Measurements from ENCODE around the gene ITPR1. TPM values are rescaled to one million over a fixed set of nuclear protein-coding genes. Genes with fewer than 3 reads are reported as not detected.
"Not testable (repeated sequence)": the region's sequence is repeated elsewhere in the genome, so short reads cannot be mapped to it uniquely, and the experiment has no call there.

ITPR1 gene
- total RNA-seq, 3 donors from 2014 or later: 10.7 to 80.2 (median 20.7) TPM

DNA sequence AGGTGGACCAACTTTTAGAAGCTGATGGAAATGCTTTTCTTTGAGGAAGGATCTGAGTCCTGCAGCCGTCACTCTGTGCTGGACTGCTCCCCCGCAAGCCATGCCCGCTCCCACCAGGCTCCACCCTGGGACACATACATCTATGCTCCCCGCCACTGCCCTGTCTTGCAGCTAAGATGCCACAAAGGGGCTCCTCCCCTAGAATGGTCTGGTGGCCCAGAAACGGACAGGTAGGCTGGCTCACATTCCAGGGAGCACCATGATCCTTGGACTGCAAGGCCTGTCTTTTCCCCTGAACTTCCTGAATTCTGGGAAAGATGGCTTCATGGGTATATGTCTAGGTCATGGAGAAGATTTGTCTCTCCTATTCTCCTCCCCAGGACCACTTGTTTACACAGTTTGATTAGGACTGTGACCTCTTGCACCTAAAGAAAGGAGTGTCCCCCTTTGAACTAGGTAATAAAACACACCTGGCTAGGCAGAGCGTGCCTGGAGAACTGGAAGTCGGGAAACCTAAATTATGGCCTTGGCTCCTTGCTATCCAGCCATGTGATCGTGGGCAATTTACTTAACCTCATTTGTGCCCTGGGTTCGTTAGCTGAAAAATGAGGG lies 265.2 kb downstream of the ITPR1 start:
- peaks cover 18% of the 10 kb centered on the region for H3K4me1 ChIP-seq (ENCODE audit: low read depth)
- H3K36me3 ChIP-seq (ENCODE audit: low read depth): no peaks in the 10 kb centered on the region
- intact Hi-C loops (cut with DNase I, micrococcal nuclease): no loop called here
- TF ChIP-seq, protein P1, sequence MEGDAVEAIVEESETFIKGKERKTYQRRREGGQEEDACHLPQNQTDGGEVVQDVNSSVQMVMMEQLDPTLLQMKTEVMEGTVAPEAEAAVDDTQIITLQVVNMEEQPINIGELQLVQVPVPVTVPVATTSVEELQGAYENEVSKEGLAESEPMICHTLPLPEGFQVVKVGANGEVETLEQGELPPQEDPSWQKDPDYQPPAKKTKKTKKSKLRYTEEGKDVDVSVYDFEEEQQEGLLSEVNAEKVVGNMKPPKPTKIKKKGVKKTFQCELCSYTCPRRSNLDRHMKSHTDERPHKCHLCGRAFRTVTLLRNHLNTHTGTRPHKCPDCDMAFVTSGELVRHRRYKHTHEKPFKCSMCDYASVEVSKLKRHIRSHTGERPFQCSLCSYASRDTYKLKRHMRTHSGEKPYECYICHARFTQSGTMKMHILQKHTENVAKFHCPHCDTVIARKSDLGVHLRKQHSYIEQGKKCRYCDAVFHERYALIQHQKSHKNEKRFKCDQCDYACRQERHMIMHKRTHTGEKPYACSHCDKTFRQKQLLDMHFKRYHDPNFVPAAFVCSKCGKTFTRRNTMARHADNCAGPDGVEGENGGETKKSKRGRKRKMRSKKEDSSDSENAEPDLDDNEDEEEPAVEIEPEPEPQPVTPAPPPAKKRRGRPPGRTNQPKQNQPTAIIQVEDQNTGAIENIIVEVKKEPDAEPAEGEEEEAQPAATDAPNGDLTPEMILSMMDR (IDR thresholded peaks at IDR 0.05): no peak
- no peaks in the 10 kb centered on the region for H3K9me3 ChIP-seq
- no peak overlapping the region for H3K4me3 ChIP-seq
- ATAC-seq: peak; percentile 79
- no peak for DNase-seq

DNA sequence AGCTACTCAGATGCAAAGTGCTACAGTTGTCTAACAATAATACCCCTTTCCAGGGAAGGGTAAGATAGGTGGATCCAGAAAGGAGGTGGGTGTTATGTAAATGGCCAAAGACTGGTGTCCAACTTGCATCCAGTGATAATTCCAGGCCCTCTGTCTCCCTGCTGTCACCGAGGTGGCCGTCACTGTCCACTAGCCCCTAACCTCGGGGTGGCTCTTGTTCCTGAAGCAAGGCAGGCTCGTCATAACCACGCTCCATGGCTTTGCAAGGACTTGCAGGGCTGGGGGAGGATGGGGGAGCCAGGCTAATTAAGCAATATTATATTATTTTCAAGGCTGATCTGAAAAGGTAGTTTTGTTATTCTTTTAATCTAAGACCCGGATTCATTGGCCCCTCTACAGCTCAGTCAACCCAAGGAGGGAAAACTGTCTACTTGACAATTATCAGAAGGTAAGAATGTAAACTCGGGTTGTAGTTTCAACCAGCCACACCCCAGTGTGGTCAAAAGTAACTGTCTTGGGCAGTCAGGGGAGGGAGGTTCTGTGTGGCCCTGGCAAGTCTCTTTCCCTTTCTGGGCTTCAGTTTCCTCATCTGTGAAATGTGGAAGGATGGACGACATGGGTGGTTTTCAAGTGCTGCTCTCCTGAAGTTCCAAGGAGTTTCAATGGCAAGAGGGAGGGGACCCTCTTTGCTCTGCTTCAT lies 266.0 kb downstream of the ITPR1 start:
- no peaks in the 10 kb centered on the region for H3K9me3 ChIP-seq
- ATAC-seq: peak; percentile 5
- no peak overlapping the region for H3K4me3 ChIP-seq
- no peaks in the 10 kb centered on the region for H3K36me3 ChIP-seq (ENCODE audit: low read depth)
- intact Hi-C loops (cut with DNase I, micrococcal nuclease): no loop called here
- DNase-seq: no peak
- TF ChIP-seq, protein P1 (IDR thresholded peaks at IDR 0.05): no peak
- H3K4me1 ChIP-seq (ENCODE audit: low read depth): peaks cover 18% of the 10 kb centered on the region

- DNase-seq: no peak
Observed at GRCh38 chr3:4759689-4760312, 266.7 kb downstream of the ITPR1 start.

DNA sequence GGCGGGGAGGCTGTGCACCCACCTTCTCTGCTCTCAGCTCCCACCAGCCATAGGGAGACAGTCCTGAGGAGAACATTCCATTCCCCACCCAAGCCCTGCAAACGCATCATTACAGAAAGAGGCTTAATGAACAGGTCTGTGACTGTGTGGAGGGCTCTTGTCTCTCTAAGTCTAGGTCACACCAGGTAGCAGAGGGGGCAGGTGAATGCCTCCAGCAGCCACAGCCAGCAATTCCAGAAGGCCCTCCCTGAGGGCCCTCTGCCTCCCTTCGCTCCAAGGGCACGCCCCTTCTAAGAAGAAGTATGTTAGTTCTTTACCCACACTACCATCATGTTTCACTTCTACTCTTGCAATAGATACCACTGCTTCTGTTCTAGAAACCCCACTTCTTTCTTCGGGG lies 268.6 kb downstream of the ITPR1 start:
- ATAC-seq: no peak
- no peak for DNase-seq
- TF ChIP-seq, protein P1 (IDR thresholded peaks at IDR 0.05): no peak
- Histone ChIP-seq H3K4me1 (ENCODE audit: low read depth) (peaks cover 11% of the 10 kb centered on the region), H3K4me3 (no peak overlapping the region), H3K9me3 (peaks cover 3% of the 10 kb centered on the region), H3K36me3 (ENCODE audit: low read depth) (no peaks in the 10 kb centered on the region)
- intact Hi-C loops (cut with DNase I, micrococcal nuclease): no loop called here

More at GRCh38 chr3:4759689-4760312, 266.7 kb downstream of the ITPR1 start:
- TF ChIP-seq, protein P1 (IDR thresholded peaks at IDR 0.05): no peak
- peaks cover 18% of the 10 kb centered on the region for H3K4me1 ChIP-seq (ENCODE audit: low read depth)
- intact Hi-C loops (cut with DNase I, micrococcal nuclease): no loop called here
- ATAC-seq: no peak
- no peaks in the 10 kb centered on the region for H3K9me3 ChIP-seq
- no peaks in the 10 kb centered on the region for H3K36me3 ChIP-seq (ENCODE audit: low read depth)
- H3K4me3 ChIP-seq: no peak overlapping the region

GRCh38 chr3:4762481-4763230 lies 269.5 kb downstream of the ITPR1 start:
- DNase-seq: peak in 1 of 3 donors; percentile 47
- intact Hi-C loops (cut with DNase I, micrococcal nuclease); H3K36me3 ChIP-seq (ENCODE audit: low read depth); H3K4me3 ChIP-seq; H3K9me3 ChIP-seq: not testable (repeated sequence)
- H3K4me1 ChIP-seq (ENCODE audit: low read depth): peaks cover 11% of the 10 kb centered on the region
- peak; percentile 48 for ATAC-seq
